NT2/D1 (cell line): ENCODE data around the gene DUSP7.

Source experiments
- SUZ12 ChIP-seq: IDR thresholded peaks from 2 replicates; pipeline ENCODE4 v1.6.1; 2011; ENCODE audit not compliant: insufficient read length, insufficient read depth; ENCODE audit errors: extremely low read depth
- YY1 ChIP-seq: IDR thresholded peaks from 2 replicates; pipeline ENCODE4 v1.6.1; 2011; ENCODE audit not compliant: insufficient read length, insufficient read depth

DNA sequence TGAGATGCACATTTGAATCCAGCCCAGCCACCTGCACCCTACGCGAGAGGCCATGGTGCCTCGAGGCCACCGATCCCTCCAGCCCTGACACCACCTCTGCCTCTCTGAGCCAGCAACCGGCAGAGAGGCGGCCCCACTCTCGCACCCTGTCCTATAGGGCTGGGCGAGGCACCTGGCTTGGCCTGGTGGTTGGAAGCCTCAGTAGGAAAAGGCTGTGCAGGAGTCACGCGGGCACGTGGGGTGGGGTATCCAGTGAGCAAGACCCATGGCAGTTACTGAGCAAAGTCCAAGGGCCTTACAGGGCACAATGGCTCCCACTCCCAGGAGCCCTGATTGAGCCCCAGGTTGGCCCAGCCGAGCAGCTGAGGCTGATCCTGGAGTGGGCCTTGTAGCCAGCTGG lies 12.4 kb upstream of the DUSP7 start:
- no peak for TF ChIP-seq YY1
- no peak for TF ChIP-seq SUZ12
